Cardiac muscle cell (in vitro differentiated cells and primary cell): ENCODE results near the gene MYOG. TPM values are rescaled to one million over a fixed set of nuclear protein-coding genes. Genes with fewer than 3 reads are reported as not detected.

Experiments
- DNase-seq, 2 donors: peaks; one replicate each; pipeline versions ENCODE4 v3.0.0 to v3.0.0-alpha.2; 2010 to 2017; ENCODE audit warnings: low read depth in 1 of 2, low spot score in 1 of 2
- H3K27ac ChIP-seq: fragments of 200-600 bp; sonication (generic); 2 replicates; pipeline ENCODE4 v1.5.1; 2016
- H3K27me3 ChIP-seq: fragments of 200-600 bp; sonication (generic); 2 replicates; pipeline ENCODE4 v1.6.0; 2016; ENCODE audit warnings: control low read depth
- H3K36me3 ChIP-seq: fragments of 200-600 bp; sonication (generic); 2 replicates; pipeline ENCODE4 v1.5.1; 2016; ENCODE audit warnings: control low read depth
- H3K4me1 ChIP-seq: fragments of 200-600 bp; sonication (generic); 2 replicates; pipeline ENCODE4 v1.8.1; 2017; ENCODE audit warnings: low read depth, mild to moderate bottlenecking, mixed run types
- H3K4me3 ChIP-seq: fragments of 200-600 bp; sonication (generic); 2 replicates; pipeline ENCODE4 v1.5.1; 2016; ENCODE audit warnings: mild to moderate bottlenecking
- H3K9me3 ChIP-seq: fragments of 200-600 bp; sonication (generic); 2 replicates; pipeline ENCODE4 v1.5.1; 2017; ENCODE audit warnings: low read depth, mild to moderate bottlenecking, control low read depth
- polyA plus RNA-seq: library from polyadenylated mRNA; unstranded; fragments of >200 nt; fragmentation: Nextera tagmentation; extraction: Ambion mirVana; gene quantifications from 2 replicates; pipeline ENCODE4 v1.2.1, GENCODE V29; 2016
- total RNA-seq: library from RNA; depleted of rRNA; stranded (reverse); fragments of >200 nt; gene quantifications from 2 replicates; pipeline ENCODE4 v1.2.3, GENCODE V29; 2016
- TF ChIP-seq, protein P1 (sequence below): IDR thresholded peaks from 2 replicates; pipeline ENCODE4 v1.5.1; 2012; ENCODE audit warnings: low read depth, mild to moderate bottlenecking, low read length

The MYOG gene
- total and polyA plus RNA-seq, 2 experiments from 2014 or later: 0.18 TPM; not detected in 1

DNA sequence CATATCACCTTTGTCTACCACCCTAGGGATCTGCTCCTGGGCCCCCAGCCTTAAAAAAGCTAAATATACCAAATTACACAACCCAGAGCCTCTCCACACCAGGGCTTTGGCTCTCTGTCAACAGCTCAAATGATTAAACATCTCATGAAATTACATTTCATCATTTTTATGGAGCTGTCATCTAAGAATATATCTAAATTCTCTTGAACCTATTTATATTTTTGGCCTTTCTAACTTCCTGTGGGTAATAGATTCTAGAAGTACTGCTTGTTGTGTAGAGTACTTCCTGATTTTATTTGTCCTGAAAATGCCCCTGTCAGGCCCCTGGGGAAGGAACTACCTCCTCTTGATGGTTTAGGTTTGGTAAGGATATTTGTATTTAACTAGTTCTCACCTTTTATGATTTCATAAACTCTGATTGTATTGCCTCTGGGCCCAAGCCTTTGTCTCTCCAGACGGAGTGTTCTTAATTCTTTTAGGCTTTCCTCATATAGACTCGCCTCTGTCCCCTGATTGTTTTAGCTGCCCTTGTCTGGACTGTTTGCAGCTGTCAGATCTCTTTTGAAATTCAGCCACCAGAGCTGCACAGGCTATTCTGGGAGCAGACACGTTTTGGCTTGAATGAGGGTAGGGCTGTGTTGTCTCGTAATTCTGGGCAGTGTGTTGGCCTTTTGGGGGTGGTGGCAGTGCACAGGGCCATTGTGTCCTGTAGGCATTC, 16.6 kb downstream of the MYOG start:
- Histone ChIP-seq H3K9me3 (no peaks in the 10 kb centered on the region), H3K27ac (peak overlapping the region; percentile 85), H3K4me1 (peaks cover 27% of the 10 kb centered on the region), H3K36me3 (peaks cover 44% of the 10 kb centered on the region), H3K4me3 (no peak overlapping the region), H3K27me3 (peaks cover 2% of the 10 kb centered on the region)
- TF ChIP-seq, protein P1, sequence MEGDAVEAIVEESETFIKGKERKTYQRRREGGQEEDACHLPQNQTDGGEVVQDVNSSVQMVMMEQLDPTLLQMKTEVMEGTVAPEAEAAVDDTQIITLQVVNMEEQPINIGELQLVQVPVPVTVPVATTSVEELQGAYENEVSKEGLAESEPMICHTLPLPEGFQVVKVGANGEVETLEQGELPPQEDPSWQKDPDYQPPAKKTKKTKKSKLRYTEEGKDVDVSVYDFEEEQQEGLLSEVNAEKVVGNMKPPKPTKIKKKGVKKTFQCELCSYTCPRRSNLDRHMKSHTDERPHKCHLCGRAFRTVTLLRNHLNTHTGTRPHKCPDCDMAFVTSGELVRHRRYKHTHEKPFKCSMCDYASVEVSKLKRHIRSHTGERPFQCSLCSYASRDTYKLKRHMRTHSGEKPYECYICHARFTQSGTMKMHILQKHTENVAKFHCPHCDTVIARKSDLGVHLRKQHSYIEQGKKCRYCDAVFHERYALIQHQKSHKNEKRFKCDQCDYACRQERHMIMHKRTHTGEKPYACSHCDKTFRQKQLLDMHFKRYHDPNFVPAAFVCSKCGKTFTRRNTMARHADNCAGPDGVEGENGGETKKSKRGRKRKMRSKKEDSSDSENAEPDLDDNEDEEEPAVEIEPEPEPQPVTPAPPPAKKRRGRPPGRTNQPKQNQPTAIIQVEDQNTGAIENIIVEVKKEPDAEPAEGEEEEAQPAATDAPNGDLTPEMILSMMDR: no peak
- peak; percentile 22 to 73 for DNase-seq

DNA sequence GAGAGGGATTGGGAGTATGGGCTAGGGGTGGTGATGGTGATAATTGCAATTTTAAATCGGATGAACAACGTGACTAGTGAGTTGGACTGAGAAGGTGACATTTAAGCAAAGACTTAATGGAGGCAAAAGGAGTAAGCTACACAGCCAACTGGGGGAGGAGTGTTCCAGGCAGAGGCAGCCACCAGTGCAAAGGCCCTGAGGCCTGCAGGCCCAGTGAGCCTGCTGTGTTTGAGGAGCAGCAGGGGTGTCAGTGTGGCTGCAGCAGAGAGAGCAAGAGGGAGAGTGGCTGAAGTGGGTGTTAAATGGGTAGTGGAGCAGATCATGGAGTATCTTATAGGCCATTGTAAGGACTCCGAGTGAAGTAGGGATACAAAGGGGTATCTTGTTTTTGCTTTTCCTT, 18.8 kb downstream of the MYOG start:
- H3K27me3 ChIP-seq: no peaks in the 10 kb centered on the region
- no peak for DNase-seq
- H3K4me1 ChIP-seq: peaks cover 27% of the 10 kb centered on the region
- no peak overlapping the region for H3K4me3 ChIP-seq
- peaks cover 46% of the 10 kb centered on the region for H3K36me3 ChIP-seq
- TF ChIP-seq, protein P1: no peak
- no peaks in the 10 kb centered on the region for H3K9me3 ChIP-seq
- H3K27ac ChIP-seq: no peak overlapping the region

DNA sequence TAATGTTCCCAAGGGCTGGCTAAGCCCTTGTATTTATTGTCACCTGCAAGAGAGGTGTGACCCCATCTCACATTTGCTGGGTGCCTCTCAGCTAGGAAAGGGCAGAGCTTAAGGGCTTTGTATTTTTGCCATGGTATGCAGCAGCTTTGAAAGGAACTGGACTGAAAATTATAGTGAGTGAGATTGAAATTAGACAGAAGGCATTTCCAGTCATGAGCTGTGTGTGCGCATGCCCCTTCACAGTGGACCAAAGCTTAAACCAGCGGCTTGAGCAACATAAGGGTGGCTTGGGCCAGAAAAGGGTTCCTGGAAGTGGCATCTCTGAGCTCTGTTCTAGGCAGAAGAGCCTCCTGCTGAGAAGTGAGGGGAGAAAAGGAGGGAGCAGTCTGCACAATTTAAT, 19.8 kb downstream of the MYOG start:
- Histone ChIP-seq H3K4me1 (peaks cover 27% of the 10 kb centered on the region), H3K4me3 (no peak overlapping the region), H3K27ac (no peak overlapping the region), H3K9me3 (no peaks in the 10 kb centered on the region), H3K36me3 (peaks cover 46% of the 10 kb centered on the region), H3K27me3 (no peaks in the 10 kb centered on the region)
- no peak for DNase-seq
- TF ChIP-seq, protein P1: no peak

DNA sequence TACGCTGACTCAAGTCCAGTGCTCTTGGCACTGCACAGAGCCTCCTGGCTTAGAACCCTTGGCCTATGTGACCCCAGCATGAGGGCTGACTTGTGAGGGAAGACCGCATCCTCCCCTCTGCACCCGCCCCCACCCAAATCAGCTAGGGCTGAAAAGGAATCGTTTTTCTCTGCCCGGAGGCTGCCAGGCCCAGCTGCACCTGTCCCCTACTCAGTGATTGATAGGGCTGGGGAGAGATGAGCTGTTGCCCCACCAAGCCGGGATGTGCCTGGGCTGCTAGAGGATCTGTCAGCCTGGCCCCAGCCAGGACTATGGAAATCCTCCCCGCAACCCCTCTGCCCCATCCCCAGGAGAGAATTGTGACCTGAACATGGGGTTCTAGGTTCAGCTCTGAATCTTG, 20.6 kb downstream of the MYOG start:
- Histone ChIP-seq H3K4me3 (no peak overlapping the region), H3K36me3 (peaks cover 54% of the 10 kb centered on the region), H3K9me3 (no peaks in the 10 kb centered on the region), H3K27me3 (no peaks in the 10 kb centered on the region), H3K27ac (no peak overlapping the region), H3K4me1 (peaks cover 25% of the 10 kb centered on the region)
- no peak for DNase-seq
- TF ChIP-seq, protein P1: no peak

- H3K36me3 ChIP-seq: peaks cover 68% of the 10 kb centered on the region
- TF ChIP-seq, protein P1: no peak
Measured at GRCh38 chr1:203063287-203063686, 22.5 kb downstream of the MYOG start.

More at GRCh38 chr1:203063287-203063686, 22.5 kb downstream of the MYOG start:
- no peak for DNase-seq
- H3K9me3 ChIP-seq: no peaks in the 10 kb centered on the region
- no peak overlapping the region for H3K4me3 ChIP-seq
- H3K4me1 ChIP-seq: peaks cover 6% of the 10 kb centered on the region
- H3K27ac ChIP-seq: no peak overlapping the region
- H3K27me3 ChIP-seq: no peaks in the 10 kb centered on the region
